HG02973 (cell line): ENCODE data around the gene GTPBP2.

Experiments used
- ATAC-seq: cut with Tn5 transposase; IDR thresholded peaks from one replicate; pipeline ENCODE4 v1.9.1; 2021; ENCODE audit warnings: moderate library complexity; ENCODE audit not compliant: unreplicated experiment

The GTPBP2 gene

DNA sequence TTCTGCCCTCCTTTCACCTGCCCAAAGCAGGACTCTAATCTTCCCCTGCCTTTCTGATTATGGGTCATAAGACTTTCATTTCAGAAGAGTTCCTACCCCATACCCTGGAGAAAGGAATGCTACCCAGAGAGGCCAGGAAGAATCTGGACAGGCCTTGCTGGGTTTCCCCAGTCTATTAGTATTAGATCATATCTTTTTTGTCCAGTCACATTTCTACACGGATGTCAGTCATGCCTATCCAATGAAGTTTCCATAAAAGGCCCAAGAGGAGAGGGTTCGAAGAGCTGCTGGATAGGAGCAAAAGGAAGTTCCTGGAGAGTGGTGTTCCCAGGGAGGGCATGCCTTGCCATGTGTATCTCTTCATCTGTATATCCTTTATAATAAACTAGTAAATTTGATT is 49.9 kb downstream of the GTPBP2 start:
- no peak for ATAC-seq

DNA sequence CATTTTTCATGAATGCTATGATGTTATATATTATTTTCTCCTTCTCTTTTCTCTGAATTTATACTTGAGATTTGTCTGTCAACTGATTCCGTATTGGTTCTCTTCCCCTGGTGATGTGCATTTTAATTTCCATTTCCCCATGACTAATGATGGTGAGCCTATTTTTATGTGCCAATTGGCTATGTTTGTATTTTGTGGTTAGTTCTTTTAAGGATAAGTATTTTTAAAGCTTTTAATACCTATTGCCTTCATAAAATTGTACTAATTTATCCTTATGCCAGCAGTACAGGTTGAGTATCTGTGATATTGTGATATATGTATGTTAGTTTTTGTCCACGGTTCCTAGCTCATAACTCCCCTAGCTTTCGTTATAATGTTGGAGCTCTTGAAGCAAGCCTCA is 50.3 kb downstream of the GTPBP2 start:
- no peak for ATAC-seq

DNA sequence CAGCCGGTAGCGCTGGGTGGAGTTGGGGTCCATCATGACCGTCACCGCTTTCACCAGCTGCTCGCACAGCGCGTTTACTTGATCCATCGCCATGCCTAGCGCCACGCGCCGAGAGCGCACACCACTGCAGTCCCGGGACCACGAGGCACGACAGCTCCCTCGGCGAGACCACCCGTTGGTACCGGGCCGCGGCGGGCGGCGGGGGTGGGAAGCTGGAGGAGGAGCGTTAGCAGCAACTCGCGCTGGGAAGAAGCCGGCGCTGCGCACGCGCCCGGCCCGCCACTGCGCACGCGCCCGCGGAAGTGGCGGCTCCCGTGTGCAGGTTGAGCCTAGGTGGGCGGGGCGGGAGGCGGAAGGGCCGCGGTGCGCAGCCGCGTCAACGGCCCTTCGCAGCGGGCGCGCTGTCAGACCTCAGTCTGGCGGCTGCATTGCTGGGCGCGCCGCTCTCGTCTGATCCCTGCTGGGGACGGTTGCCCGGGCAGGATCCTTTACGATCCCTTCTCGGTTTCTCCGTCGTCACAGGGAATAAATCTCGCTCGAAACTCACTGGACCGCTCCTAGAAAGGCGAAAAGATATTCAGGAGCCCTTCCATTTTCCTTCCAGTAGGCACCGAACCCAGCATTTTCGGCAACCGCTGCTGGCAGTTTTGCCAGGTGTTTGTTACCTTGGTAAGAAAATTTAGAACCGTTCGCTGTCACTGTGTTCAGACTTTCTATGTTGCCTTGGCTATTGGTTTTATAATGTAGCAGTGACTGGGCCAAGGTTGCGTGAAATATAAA is 53.1 kb downstream of the GTPBP2 start, which contains the start of the genes POLH and XPO5:
POLH (plus strand) TSS at position 414 of the 780 bp plus-strand sequence. CDS start 6,135 bp downstream, outside the sequence.
XPO5 (minus strand) TSS at position 267 of the 780 bp plus-strand sequence; CDS start at position 93, 174 bp downstream.
- peak; percentile 84 for ATAC-seq

DNA sequence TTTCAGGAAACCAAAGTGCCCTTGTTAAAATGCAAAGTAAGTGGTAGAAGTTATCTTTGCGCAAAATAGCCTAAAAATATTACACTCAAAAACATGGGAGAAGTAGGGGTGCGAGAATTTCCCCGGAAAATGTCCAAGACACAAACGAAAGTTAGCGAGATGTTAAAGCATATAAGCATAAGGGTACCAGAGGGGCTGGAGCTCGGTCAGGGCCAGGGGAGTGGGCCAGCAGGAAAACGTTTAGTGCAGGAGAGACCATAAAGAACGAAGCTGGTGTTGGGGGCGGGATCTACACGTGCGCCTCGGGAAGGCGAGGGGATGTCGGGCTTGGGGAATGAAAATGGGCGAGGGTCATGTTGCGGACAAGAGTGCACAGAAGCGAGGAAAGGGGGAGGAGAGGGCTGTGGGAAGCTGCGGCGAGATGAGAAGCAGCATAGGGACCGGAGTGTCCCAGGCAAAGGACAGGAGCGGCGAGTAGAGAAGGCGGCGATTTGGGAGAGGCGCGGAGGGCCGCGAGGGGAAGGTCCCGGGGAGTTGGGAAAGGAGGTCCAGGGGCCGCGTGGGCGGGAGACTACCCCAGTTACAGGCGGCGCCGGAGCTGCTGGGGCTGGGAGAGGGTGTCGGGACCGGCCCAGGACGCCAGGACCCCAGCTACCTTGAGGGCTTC is 53.8 kb downstream of the GTPBP2 start:
- peak; percentile 32 for ATAC-seq

DNA sequence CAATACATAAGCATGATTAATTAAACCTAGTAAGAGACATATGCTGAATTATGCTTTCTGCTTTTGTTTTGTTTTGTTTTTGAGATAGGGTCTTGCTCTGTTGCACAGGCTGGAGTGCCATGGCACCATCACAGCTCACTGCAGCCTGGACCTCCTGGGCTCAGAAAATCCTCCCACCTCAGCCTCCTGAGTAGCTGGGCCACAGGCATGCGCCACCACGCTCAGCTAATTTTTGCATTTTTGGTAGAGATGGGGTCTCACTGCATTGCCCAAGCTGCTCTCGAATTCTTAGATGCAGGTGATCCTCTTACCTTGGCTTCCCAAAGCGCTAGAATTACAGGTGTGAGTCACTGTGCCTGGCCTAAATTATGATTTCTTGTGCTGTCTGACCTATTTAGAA is 57.0 kb downstream of the GTPBP2 start:
- no peak for ATAC-seq

DNA sequence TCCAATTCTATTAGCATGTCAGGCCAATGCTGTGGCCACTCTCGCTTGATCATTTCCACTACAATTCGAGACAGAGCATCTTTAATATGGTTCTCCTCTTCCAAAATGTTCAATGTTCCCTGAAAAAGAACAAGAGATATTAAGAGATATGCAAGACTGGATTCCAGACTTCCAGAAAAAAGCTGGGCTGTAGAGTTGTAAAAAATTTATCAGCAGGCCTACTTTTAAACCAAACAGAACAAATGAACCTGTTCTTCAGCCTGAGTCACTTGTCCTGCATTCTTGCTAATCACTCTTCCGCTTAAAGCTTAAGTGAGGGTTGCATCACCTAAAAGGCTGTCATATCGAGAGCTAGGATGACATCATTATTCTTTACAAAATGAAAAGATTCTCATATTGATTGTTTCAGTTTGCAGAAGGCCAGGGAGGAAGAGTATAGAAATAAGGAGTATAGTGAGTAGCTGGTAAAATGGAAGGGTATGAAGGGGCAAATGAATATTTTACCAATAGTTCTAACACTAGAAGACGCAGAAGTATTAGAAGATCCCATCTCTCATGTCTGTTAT is 58.1 kb downstream of the GTPBP2 start:
- ATAC-seq = no peak
